Activated CD4-positive, alpha-beta T cell treated with anti-CD3 and anti-CD28 coated beads, Interleukin-2, amount 50 U/mL, for 48 hours (primary cell): ENCODE measurements around the gene WASHC1.
"Not testable (repeated sequence)": the region's sequence is repeated elsewhere in the genome, so short reads cannot be mapped to it uniquely, and the experiment has no call there.

ENCODE experiments used
- DNase-seq, 2 experiments: peaks; one replicate each; pipeline ENCODE4 v3.0.0-alpha.2; 2020

WASHC1 gene, protein sequence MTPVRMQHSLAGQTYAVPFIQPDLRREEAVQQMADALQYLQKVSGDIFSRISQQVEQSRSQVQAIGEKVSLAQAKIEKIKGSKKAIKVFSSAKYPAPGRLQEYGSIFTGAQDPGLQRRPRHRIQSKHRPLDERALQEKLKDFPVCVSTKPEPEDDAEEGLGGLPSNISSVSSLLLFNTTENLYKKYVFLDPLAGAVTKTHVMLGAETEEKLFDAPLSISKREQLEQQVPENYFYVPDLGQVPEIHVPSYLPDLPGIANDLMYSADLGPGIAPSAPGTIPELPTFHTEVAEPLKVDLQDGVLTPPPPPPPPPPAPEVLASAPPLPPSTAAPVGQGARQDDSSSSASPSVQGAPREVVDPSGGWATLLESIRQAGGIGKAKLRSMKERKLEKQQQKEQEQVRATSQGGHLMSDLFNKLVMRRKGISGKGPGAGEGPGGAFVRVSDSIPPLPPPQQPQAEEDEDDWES

GRCh38 chr9:29356-29755 is at the start of gene WASHC1:
TSS of gene WASHC1 (minus strand) at chr9:29456. CDS start at chr9:24999, 4,457 bp downstream.
- not testable (repeated sequence) for DNase-seq

GRCh38 chr9:78333-78732 is 49.1 kb upstream of the WASHC1 start:
- not testable (repeated sequence) for DNase-seq

- not testable (repeated sequence) for DNase-seq
These were observed 47.1 kb upstream of the WASHC1 start for GRCh38 chr9:76389-76788.

DNA sequence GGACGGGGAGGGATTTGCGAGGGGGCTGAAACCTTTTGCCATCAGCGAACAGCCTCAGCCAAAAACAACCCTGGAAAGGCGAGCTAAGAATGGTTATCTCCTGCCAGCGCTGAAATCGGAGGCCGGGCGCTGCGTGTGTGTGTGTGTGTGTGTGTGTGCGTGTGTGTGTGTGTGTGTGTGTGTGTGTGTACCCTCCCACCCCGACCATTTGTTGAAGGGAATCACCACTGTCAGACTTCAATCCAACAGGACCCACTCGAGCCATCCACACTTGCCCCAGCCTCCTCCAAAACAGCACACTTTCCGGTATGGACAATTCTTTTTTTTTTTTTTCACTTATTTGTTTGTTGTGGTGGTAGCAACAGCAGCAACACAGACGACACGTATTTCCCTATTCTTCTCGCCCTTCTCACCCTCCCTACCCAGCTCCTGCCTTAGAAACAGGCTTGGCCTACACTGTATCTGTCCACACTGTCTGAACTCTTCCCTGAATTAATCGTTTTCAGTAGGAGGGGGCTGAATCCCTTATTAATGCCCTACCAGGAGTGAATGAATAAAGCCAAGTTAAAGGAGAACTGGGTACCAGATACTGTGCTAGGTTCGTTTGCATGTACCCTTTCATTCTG is 44.8 kb upstream of the WASHC1 start:
- DNase-seq = not testable (repeated sequence)

- DNase-seq = peak; percentile 3 to 15
These were observed 44.0 kb upstream of the WASHC1 start for GRCh38 chr9:73076-73899.

DNA sequence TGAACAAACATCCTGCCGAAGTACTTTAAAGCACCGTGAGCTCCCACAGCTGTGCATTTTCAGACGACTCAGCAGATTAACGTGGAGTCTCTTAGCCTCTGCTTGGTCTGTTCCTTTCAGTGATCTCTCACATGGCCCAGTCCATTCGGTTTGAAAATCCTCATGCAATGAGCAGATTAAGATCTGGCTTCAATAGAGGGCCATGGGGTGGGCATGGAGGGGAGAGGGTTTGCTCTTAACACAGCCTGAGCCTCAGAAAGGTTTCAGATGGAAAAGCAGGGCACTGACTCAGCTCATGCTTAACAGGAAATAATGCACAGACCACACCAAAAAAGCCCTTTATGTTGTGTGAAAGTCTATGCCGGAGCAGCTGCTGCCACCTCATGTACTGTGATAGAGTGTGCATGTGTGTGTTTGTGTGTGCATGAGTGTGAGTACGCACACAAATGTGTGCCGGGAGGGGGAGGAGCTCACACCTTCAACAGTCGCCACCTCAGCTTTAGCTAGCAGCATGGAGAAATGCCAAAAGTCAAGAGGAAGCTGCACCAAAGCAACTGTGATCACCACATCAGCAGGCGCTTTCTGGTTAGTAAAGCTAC is 33.9 kb upstream of the WASHC1 start:
- peak; percentile 11 to 22 for DNase-seq

GRCh38 chr9:52678-53077 is 23.4 kb upstream of the WASHC1 start:
- DNase-seq = not testable (repeated sequence)

DNA sequence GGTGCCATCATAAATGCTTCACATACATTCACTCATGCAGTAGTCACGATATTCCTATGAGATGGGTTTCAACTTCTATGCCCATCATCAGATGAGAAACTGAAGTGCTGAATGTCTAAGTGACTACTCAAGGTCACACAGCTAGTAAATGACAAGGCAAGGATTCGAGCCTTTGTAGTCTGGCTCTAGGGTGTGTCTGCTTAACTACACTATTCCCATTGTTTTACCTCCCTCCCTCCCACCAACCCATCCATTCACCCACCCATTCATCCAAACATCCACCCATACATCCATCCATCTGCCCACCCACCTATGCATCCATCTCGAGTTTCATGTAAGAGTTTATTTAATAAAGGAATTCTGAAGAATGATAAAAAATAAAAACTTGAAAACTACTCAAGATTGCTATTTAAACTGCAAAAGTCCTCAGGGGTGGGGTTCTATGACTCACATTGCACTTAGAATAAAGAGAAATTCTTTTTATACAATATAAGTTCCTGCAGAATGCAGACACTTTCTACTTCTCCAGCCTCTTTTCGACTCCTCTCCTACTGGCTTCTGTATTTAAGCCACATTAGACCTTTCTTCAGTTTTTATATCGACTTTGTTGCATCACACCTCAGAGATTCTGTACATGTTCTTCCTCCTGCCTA is 19.1 kb upstream of the WASHC1 start:
- DNase-seq = not testable (repeated sequence)

DNA sequence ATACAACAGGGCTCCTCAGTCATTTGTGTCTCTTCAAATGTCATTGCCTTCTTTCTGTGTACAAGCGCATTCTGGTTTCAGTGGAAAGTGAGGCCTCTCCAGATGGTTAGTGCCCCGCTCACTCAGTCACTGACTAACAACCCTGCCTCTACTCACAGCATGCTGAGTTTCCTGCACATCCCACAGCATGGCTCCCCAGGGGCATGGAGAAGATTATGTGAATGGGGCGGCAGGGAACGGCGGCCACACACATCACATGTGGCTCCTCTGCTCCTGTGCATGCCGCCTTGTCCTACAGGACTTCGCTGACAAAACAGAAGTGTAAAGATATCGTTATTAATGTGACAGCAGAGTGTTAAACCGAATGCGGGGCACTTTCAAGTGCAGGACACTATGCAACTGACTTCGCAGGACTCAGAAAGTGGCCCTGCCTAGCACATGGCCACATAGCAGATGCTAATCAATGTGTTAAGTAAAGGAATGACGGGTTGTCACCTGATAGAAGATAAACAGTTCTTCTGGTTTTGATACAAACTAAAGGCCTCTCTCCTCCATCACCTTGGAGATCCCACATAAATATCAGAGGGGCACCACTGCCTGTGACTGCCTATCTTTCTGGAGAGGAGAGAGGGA is 17.5 kb upstream of the WASHC1 start:
- DNase-seq = not testable (repeated sequence)

DNA sequence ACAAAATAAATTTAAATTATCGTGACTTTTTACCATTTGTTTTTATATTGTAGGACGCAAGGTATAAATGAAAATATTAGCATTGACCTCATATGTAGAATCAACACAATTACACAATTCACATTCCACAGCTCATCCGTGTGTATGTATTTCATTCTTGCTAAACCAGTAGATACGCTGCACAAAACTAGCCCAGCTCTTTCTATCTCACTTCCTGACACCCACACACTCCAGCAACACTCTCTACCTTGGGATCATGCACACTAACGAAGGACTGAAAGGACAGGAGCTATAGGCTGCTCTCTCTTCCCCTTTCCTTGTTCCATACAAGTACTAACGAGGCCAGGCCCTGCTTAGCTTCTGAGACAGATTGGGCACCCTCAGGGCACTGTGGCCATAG is 16.9 kb upstream of the WASHC1 start:
- DNase-seq = not testable (repeated sequence)

- DNase-seq = not testable (repeated sequence)
These were observed 16.1 kb upstream of the WASHC1 start for GRCh38 chr9:45180-45878.

GRCh38 chr9:44416-44815 is 15.2 kb upstream of the WASHC1 start:
- DNase-seq = not testable (repeated sequence)

DNA sequence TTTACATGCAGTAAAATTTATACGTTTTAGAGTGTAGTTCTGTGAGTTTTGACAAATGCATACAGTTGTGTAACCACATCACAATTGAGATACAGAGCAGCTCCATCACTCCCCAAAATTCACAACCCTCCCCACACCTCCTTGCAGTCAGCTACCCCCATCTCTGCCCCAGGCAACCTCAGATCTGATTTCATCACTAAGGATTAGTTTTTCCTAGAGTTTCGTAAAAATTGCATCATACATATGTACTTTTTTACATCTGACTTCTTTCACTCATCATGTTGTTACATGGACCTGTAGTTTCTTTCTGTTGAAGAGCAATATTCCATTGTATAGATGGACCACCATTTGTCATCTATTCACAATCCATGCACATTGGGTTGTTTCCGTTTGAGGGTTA is 14.4 kb upstream of the WASHC1 start:
- not testable (repeated sequence) for DNase-seq

DNA sequence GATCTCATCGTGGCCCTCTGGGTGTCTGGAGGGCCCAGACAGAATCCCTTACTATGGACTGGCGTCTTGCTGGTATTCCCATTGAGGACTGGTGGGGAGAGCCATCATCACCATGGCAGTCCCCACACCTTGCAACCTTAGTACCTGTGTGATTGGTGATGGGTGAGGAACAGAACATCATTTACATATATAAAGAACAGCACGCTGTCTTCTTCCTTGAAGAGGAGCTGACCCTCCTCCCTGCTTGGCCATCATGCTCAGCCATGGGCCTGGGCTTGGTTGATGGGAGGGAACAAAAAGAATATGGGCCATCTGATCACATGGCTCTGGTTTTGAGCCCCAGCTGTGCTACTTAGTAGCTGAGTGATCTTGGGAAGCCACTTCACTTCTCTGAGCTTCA is 13.9 kb upstream of the WASHC1 start:
- DNase-seq = not testable (repeated sequence)

DNA sequence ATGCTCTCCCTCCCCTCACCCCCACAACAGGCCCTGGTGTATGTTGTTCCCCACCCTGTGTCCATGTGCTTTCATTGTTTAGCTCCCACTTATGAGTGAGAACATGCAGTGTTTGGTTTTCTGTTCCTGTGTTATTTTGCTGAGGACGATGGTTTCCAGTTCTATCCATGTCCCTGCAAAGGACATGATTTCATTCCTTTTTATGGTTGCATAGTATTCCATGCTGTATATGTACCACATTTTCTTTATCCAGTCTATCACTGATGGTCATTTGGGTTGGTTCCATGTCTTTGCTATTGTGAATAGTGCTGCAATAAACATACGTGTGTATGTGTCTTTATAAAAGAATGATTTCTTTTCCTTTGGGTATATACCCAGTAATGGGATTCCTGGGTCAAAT is 12.6 kb upstream of the WASHC1 start:
- not testable (repeated sequence) for DNase-seq

GRCh38 chr9:41261-41676 is 12.0 kb upstream of the WASHC1 start:
- DNase-seq = not testable (repeated sequence)

- not testable (repeated sequence) for DNase-seq
These were observed 3.1 kb upstream of the WASHC1 start for GRCh38 chr9:32308-32707.

DNA sequence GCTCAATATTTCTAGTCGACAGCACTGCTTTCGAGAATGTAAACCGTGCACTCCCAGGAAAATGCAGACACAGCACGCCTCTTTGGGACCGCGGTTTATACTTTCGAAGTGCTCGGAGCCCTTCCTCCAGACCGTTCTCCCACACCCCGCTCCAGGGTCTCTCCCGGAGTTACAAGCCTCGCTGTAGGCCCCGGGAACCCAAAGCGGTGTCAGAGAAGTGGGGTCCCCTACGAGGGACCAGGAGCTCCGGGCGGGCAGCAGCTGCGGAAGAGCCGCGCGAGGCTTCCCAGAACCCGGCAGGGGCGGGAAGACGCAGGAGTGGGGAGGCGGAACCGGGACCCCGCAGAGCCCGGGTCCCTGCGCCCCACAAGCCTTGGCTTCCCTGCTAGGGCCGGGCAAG is 481 bp downstream of the WASHC1 start:
- not testable (repeated sequence) for DNase-seq

DNA sequence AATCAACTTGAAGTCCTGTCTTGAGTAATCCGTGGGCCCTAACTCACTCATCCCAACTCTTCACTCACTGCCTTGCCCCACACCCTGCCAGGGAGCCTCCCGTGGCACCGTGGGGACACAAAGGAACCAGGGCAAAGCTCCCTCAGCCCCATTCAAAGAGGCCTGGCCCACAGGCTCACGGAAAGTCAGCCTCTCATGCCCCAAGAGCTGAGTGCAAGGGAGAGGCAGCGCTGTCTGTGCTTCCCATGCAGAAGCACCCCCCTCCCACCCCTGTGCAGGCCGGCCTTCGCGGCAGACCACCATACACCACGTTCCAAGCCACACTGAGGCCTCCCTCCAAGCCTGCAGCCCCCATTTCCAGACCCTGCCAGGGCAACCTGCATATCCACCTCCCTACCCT is 7.6 kb downstream of the WASHC1 start:
- not testable (repeated sequence) for DNase-seq

- DNase-seq = not testable (repeated sequence)
These were observed 12.4 kb downstream of the WASHC1 start for GRCh38 chr9:16875-17274.
